Lower leg skin (tissue), 4 donors: ENCODE data around the gene CD164. TPM values are rescaled to one million over a fixed set of nuclear protein-coding genes. Genes with fewer than 3 reads are reported as not detected.

ENCODE experiments used
- DNase-seq, 2 donors: peaks; one replicate each; pipeline ENCODE4 v3.0.0-alpha.2; 2019; ENCODE audit warnings: low spot score in 2 of 2
- H3K4me3 ChIP-seq: fragments of 200-600 bp; sonication (generic); 2 replicates; pipeline ENCODE4 v1.5.1; 2017; ENCODE audit warnings: mild to moderate bottlenecking, low read depth; ENCODE audit not compliant: poor library complexity, severe bottlenecking
- POLR2A ChIP-seq, 2 donors: fragments of 450-650 bp; IDR thresholded peaks; one replicate each; pipeline ENCODE4 v1.6.1; 2016 to 2017; ENCODE audit warnings: antibody characterized with exemption in 2 of 2, mild to moderate bottlenecking in 1 of 2, moderate library complexity in 1 of 2
- WGBS, 2 donors: methylation state at CpG; one replicate each; pipeline ENCODE4 v1.1.5; 2018; 5-methylcytosine and 5-hydroxymethylcytosine counted together
- intact Hi-C: fragments of 100-400 bp; cut with DNase I; formaldehyde crosslinking; loops from one replicate; pipeline ENCODE4 v1.15.0; 2023; ENCODE audit warnings: low total_unique reads
- total RNA-seq, 4 donors: library from RNA; depleted of rRNA; stranded (reverse); fragments of >200 nt; gene quantifications; one replicate each; pipeline ENCODE4 v1.1.0, GENCODE V29; 2016
- TF ChIP-seq, protein P1 (sequence below), 3 donors: fragments of 450-650 bp; IDR thresholded peaks; one replicate each; pipeline ENCODE4 v1.5.1; 2016; ENCODE audit warnings: antibody characterized with exemption in 3 of 3, mild to moderate bottlenecking in 3 of 3, moderate library complexity in 2 of 3

Gene CD164
- total RNA-seq, 4 donors from 2014 or later = 136 to 179 (median 147) TPM

DNA sequence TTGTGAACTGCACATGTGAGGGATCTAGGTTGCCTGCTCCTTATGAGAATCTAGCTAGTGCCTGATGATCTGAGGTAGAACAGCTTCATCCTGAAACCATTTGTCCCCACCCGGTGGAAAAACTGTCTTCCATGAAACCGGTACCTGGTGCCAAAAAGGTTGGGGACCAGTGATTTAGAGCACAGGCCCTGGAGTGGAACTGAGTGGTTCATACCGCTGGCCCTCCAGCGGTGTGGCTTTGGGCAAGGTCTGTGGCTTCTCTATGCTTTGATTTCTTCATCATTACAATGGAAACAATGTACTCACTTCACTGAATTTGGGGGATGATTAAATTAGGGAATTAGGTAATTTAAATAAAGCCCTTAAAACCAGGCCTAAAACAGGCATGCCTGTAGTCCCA lies 36.3 kb downstream of the CD164 start:
- H3K4me3 ChIP-seq = no peak overlapping the region
- WGBS, 2 donors = 82 to 89% methylated on average over 4 of the region's 4 CpGs
- no peak for DNase-seq
- intact Hi-C loops = no loop called here
- TF ChIP-seq, protein P1, sequence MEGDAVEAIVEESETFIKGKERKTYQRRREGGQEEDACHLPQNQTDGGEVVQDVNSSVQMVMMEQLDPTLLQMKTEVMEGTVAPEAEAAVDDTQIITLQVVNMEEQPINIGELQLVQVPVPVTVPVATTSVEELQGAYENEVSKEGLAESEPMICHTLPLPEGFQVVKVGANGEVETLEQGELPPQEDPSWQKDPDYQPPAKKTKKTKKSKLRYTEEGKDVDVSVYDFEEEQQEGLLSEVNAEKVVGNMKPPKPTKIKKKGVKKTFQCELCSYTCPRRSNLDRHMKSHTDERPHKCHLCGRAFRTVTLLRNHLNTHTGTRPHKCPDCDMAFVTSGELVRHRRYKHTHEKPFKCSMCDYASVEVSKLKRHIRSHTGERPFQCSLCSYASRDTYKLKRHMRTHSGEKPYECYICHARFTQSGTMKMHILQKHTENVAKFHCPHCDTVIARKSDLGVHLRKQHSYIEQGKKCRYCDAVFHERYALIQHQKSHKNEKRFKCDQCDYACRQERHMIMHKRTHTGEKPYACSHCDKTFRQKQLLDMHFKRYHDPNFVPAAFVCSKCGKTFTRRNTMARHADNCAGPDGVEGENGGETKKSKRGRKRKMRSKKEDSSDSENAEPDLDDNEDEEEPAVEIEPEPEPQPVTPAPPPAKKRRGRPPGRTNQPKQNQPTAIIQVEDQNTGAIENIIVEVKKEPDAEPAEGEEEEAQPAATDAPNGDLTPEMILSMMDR (IDR thresholded peaks at IDR 0.05) = no peak
- TF ChIP-seq POLR2A (IDR thresholded peaks at IDR 0.05) = no peak

- no peak for TF ChIP-seq POLR2A (IDR thresholded peaks at IDR 0.05)
- TF ChIP-seq, protein P1 (IDR thresholded peaks at IDR 0.05) = no peak
- no peak overlapping the region for H3K4me3 ChIP-seq
- 62 to 90% methylated on average over 2 of the region's 2 CpGs for WGBS, 2 donors
- DNase-seq = no peak
- intact Hi-C loops = no loop called here
Measured at GRCh38 chr6:109344226-109344625, 38.0 kb downstream of the CD164 start.

DNA sequence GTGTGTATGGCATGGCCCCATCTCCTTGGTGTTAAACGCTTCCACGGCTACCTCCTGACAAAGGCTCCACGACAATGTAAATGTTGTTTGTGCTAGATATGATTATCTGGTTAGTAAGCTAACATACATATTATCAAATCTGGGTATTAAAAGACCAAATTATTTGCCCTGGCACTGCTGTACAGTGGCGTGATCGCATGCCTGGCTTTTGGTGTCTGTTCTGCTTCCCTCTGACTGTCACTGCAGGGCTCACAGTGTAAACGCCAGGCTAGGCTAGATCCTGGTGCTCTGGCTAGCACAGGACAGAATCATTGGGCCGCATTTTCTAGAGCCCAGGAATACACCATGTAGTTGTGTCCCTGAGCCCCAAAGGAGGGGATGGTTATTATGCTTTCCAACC lies 38.7 kb downstream of the CD164 start:
- intact Hi-C loops = no loop called here
- no peak for DNase-seq
- TF ChIP-seq POLR2A (IDR thresholded peaks at IDR 0.05) = no peak
- TF ChIP-seq, protein P1 (IDR thresholded peaks at IDR 0.05) = no peak
- WGBS, 2 donors = 89 to 90% methylated on average over 7 of the region's 7 CpGs
- no peak overlapping the region for H3K4me3 ChIP-seq

DNA sequence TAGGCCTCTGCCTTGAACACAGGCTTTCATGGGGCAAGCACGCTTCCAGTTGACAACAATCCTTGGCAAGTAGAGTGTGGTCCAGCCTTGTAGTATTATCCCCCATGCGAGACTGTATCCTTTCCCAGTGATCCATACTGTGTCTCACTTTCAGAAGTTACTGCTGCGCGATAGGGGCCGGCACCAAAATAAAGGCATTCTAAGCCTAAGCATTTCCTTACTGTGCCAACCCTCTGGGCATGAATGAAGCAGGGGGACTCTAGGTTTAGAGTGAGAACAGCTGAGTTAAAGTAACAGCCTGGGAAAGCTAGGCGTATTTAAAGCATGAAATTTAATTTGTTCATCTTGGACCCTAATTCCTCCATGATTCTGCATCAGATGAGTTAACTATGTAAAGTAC lies 39.4 kb downstream of the CD164 start:
- DNase-seq = no peak
- TF ChIP-seq, protein P1 (IDR thresholded peaks at IDR 0.05) = no peak
- no peak for TF ChIP-seq POLR2A (IDR thresholded peaks at IDR 0.05)
- WGBS, 2 donors = 91 to 95% methylated on average over 6 of the region's 6 CpGs

DNA sequence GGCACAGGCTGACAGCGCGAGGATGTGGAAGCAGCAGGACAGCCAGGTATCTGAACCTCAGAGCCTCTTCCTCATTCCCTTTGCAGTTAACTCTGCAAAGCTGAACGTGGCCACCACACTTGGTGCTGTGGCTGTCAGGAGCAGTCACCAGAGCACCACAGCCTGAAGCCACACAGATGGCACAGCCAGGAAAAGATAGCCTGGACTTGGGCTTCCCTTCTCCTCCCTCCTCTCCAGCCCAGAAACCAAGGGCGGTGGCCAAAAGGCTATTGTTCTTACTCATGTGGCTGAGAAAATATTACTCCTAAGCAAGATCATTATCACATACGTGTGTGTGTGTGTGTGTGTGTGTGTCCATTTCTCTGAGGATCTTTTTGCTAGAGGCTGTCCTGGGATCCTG lies 39.8 kb downstream of the CD164 start:
- DNase-seq = no peak
- TF ChIP-seq POLR2A (IDR thresholded peaks at IDR 0.05) = no peak
- TF ChIP-seq, protein P1 (IDR thresholded peaks at IDR 0.05) = no peak
- WGBS, 2 donors = 70 to 75% methylated on average over 5 of the region's 5 CpGs
- no peak overlapping the region for H3K4me3 ChIP-seq
- intact Hi-C loops = no loop called here

More for the DNA sequence above, 39.4 kb downstream of the CD164 start:
- no peak overlapping the region for H3K4me3 ChIP-seq
- intact Hi-C loops = no loop called here

- DNase-seq = no peak
- 72 to 79% methylated on average over 4 of the region's 4 CpGs for WGBS, 2 donors
- TF ChIP-seq, protein P1 (IDR thresholded peaks at IDR 0.05) = no peak
- TF ChIP-seq POLR2A (IDR thresholded peaks at IDR 0.05) = no peak
- no peak overlapping the region for H3K4me3 ChIP-seq
- intact Hi-C loops = no loop called here
Measured at GRCh38 chr6:109340811-109341210, 41.5 kb downstream of the CD164 start.
